ENCODE results near the gene RBM15.

Gene RBM15

GRCh38 chr1:110355321-110355720, 16.1 kb downstream of the RBM15 start:
- DNase-seq, result no peak

GRCh38 chr1:110356379-110356778, 17.2 kb downstream of the RBM15 start:
- no peak for DNase-seq

- DNase-seq, result no peak
Measured at GRCh38 chr1:110360431-110360830, 21.3 kb downstream of the RBM15 start.

- no peak for DNase-seq
Measured at GRCh38 chr1:110361856-110362255, 22.7 kb downstream of the RBM15 start.

- no peak for DNase-seq
Measured at GRCh38 chr1:110364221-110364620, 25.0 kb downstream of the RBM15 start.

GRCh38 chr1:110370827-110371226, 31.6 kb downstream of the RBM15 start:
- no peak for DNase-seq

GRCh38 chr1:110375490-110375889, 36.3 kb downstream of the RBM15 start:
- no peak for DNase-seq

- no peak for DNase-seq
Measured at GRCh38 chr1:110380672-110381283, 41.6 kb downstream of the RBM15 start.

- DNase-seq, result no peak
Measured at GRCh38 chr1:110383251-110383990, 44.2 kb downstream of the RBM15 start.

GRCh38 chr1:110384581-110385321, 45.6 kb downstream of the RBM15 start:
- no peak for DNase-seq

GRCh38 chr1:110385369-110385768, 46.2 kb downstream of the RBM15 start:
- no peak for DNase-seq

- DNase-seq, result no peak
Measured at GRCh38 chr1:110387048-110387754, 48.0 kb downstream of the RBM15 start.

- no peak for DNase-seq
Measured at GRCh38 chr1:110390096-110390495, 50.9 kb downstream of the RBM15 start.

- no peak for DNase-seq
Measured at GRCh38 chr1:110390692-110391245, 51.6 kb downstream of the RBM15 start, which contains the start of gene SLC16A4. SLC16A4 (minus strand) TSS chr1:110391026; CDS start chr1:110389323, 1,703 bp downstream.

GRCh38 chr1:110393286-110393685, 54.1 kb downstream of the RBM15 start:
- no peak for DNase-seq

- DNase-seq, result no peak
Measured at GRCh38 chr1:110393691-110394492, 54.7 kb downstream of the RBM15 start.

- no peak for DNase-seq
Measured at GRCh38 chr1:110394493-110394820, 55.3 kb downstream of the RBM15 start.
